ENCODE data around the gene ZXDC.

ZXDC gene

GRCh38 chr3:126521122-126521891 lies 45.6 kb upstream of the ZXDC start:
- H3K4me3 ChIP-seq (ENCODE audit: low read depth, low read length) = no peak overlapping the region
- TF ChIP-seq, protein P1, sequence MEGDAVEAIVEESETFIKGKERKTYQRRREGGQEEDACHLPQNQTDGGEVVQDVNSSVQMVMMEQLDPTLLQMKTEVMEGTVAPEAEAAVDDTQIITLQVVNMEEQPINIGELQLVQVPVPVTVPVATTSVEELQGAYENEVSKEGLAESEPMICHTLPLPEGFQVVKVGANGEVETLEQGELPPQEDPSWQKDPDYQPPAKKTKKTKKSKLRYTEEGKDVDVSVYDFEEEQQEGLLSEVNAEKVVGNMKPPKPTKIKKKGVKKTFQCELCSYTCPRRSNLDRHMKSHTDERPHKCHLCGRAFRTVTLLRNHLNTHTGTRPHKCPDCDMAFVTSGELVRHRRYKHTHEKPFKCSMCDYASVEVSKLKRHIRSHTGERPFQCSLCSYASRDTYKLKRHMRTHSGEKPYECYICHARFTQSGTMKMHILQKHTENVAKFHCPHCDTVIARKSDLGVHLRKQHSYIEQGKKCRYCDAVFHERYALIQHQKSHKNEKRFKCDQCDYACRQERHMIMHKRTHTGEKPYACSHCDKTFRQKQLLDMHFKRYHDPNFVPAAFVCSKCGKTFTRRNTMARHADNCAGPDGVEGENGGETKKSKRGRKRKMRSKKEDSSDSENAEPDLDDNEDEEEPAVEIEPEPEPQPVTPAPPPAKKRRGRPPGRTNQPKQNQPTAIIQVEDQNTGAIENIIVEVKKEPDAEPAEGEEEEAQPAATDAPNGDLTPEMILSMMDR (IDR thresholded peaks at IDR 0.05; ENCODE audit: borderline replicate concordance, insufficient read depth, low read depth, low read length) = no peak

DNA sequence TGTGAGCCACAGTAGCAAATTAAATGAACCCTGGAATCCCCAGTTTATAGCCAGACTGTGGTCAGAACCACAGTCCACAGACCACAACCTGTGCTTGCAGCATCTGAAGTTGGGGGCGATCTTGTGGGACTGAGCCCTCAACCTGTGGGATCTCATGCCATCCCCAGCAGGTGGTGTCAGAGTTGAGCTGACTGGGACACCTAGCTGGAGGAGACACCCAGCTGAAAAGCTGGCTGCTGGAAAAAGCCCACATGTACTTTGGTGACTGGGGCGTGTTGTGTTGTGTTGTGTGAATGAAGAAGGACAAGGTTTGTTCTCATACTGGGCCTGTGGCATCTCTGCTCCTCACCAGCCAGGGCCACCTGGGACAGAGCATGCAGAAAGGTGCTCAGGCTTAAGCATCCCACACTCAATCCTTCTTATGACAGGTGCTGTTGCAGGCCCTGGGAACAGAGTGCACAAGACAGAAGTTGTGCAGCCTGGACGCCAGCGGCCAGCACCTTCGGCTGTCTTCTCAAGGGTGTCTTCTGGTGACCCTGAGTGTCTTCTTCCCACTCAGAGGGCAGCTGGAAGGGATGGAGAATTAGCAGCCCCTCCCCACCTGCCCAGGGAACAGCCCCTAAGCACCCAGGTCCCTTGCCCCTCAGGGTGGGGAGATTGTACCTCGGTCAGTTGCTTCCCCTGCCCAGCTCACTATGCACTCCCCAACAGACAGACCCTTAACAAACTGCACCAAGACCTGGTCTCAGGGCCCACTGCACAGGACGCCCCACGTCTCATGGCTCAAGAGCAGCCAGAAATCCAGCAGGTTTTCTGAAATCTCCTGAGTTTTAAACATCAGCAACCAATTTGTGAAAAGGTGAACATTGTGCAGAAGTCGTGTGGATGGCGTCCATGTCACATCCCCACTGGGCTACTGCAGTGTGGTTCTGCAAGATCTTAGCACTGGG lies 44.1 kb upstream of the ZXDC start:
- TF ChIP-seq, protein P1 (IDR thresholded peaks at IDR 0.05; ENCODE audit: borderline replicate concordance, insufficient read depth, low read depth, low read length) = no peak

GRCh38 chr3:126518779-126519177 lies 43.1 kb upstream of the ZXDC start:
- no peak overlapping the region for H3K4me3 ChIP-seq (ENCODE audit: low read depth, low read length)

More for the DNA sequence above, 44.1 kb upstream of the ZXDC start:
- H3K4me3 ChIP-seq (ENCODE audit: low read depth, low read length) = no peak overlapping the region

DNA sequence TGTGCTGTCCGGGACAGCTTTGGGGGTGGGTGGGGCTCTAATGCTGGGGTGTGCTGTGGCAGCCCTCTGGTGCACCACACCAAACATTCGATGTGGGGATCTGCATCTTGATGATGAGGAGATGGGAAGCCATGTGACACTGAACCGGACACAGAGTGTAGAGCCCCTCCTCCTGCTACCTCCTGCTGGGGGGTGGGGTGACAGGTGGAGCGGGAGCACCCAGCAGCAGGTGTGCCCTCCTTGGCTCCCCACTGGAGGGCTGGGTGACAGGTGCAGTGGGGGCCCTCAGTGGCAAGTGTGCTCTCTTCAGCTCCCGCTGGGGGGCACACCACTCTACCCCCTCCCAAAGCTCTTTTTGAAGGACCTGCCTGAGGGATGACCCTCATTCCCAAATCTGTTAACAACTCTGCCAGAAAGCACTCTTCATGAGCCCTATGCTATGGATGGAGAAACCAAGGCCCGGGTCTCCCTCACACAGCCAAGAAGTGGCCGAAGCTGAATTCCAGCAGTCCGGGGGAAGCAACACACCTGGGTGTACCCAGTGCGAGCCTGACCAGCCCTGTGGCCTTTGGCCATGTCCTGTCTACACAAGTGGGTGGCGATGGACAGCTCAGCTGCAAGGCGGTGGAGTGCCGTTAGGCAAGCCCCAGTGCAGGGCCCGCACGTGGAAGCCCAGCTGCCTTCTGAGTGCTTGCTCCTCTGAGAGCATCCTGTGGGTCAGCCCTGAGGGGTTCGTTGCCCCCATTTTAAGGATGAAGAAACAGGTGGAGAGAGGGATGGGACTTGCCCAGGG lies 42.5 kb upstream of the ZXDC start:
- no peak overlapping the region for H3K4me3 ChIP-seq (ENCODE audit: low read depth, low read length)
- TF ChIP-seq, protein P1 (IDR thresholded peaks at IDR 0.05; ENCODE audit: borderline replicate concordance, insufficient read depth, low read depth, low read length) = no peak

More at GRCh38 chr3:126518779-126519177, 43.1 kb upstream of the ZXDC start:
- TF ChIP-seq, protein P1 (IDR thresholded peaks at IDR 0.05; ENCODE audit: borderline replicate concordance, insufficient read depth, low read depth, low read length) = no peak

GRCh38 chr3:126517291-126517951 lies 41.7 kb upstream of the ZXDC start, which contains the start of gene UROC1:
Gene UROC1 (minus strand): TSS chr3:126517773. CDS start chr3:126517719, 54 bp downstream.
- TF ChIP-seq, protein P1 (IDR thresholded peaks at IDR 0.05; ENCODE audit: borderline replicate concordance, insufficient read depth, low read depth, low read length) = no peak
- no peak within 1 kb of the TSS for H3K4me3 ChIP-seq (ENCODE audit: low read depth, low read length)

DNA sequence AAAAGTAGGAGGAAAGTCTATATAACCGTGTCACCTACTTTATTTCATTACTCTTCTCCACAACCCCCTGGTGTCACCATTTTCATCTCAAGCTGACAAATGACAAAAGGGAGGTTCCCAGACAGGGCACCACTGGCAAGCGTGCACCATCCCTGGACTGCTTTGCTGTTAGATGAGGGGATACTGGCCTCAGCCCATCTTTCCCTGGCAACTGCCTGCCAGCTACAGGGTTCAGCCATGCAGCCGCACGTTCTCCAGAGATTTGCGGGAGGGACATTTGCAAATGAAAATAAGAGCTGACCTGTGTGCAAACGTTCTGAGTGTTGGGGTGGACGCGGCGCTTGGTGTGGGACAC lies 41.2 kb upstream of the ZXDC start:
- H3K4me3 ChIP-seq (ENCODE audit: low read depth, low read length) = no peak overlapping the region
- TF ChIP-seq, protein P1 (IDR thresholded peaks at IDR 0.05; ENCODE audit: borderline replicate concordance, insufficient read depth, low read depth, low read length) = no peak

Measured in GM12875 (cell line).